ENCODE data around the gene SLC39A11. TPM values are rescaled to one million over a fixed set of nuclear protein-coding genes. Genes with fewer than 3 reads are reported as not detected.
"Not testable (repeated sequence)": the region's sequence is repeated elsewhere in the genome, so short reads cannot be mapped to it uniquely, and the experiment has no call there.

The SLC39A11 gene
- polyA plus RNA-seq, 1 donor from 2014 or later = 8.0 TPM

- not testable (repeated sequence) for H4K20me1 ChIP-seq (ENCODE audit: insufficient read depth); H3K4me3 ChIP-seq (ENCODE audit: low read length); H3K27ac ChIP-seq (ENCODE audit: low read length); H3K9me2 ChIP-seq (ENCODE audit: insufficient read depth, low read length); H2AFZ ChIP-seq (ENCODE audit: low read depth, low read length); H3K79me2 ChIP-seq (replicated peaks; ENCODE audit: insufficient read depth, low read length); H3K9ac ChIP-seq (ENCODE audit: low read length); H3K27me3 ChIP-seq (ENCODE audit: insufficient read depth, low read depth, low read length); H3K4me2 ChIP-seq (ENCODE audit: low read length); H3F3A ChIP-seq (ENCODE audit: insufficient read depth, low read length, poor library complexity, severe bottlenecking); H3K9me3 ChIP-seq (ENCODE audit: low read length); H3K36me3 ChIP-seq (ENCODE audit: insufficient read depth, low read length)
Measured at GRCh38 chr17:72992783-72993467, 99.6 kb downstream of the SLC39A11 start.

- Histone ChIP-seq H3K9me3 (ENCODE audit: low read length) (no peaks in the 10 kb centered on the region), H2AFZ (ENCODE audit: low read depth, low read length) (no peak overlapping the region), H3K9ac (ENCODE audit: low read length) (no peak overlapping the region), H3K4me3 (ENCODE audit: low read length) (no peak overlapping the region), H3K4me2 (ENCODE audit: low read length) (no peak overlapping the region), H4K20me1 (ENCODE audit: insufficient read depth) (no peaks in the 10 kb centered on the region), H3K36me3 (ENCODE audit: insufficient read depth, low read length) (no peaks in the 10 kb centered on the region), H3F3A (ENCODE audit: insufficient read depth, low read length, poor library complexity, severe bottlenecking) (no peaks in the 10 kb centered on the region), H3K27me3 (ENCODE audit: insufficient read depth, low read depth, low read length) (no peaks in the 10 kb centered on the region), H3K79me2 (replicated peaks; ENCODE audit: insufficient read depth, low read length) (no peaks in the 10 kb centered on the region), H3K9me2 (ENCODE audit: insufficient read depth, low read length) (no peaks in the 10 kb centered on the region), H3K27ac (ENCODE audit: low read length) (no peak overlapping the region)
- TF ChIP-seq TAF1 (IDR thresholded peaks at IDR 0.05; ENCODE audit: low read depth) (no peak), SMC3 (conservative IDR thresholded peaks at IDR 0.05; ENCODE audit: poor library complexity) (no peak), EZH2 (IDR thresholded peaks at IDR 0.05; ENCODE audit: borderline replicate concordance, insufficient read depth, low read length, poor library complexity, severe bottlenecking) (no peak), RAD21 (conservative IDR thresholded peaks at IDR 0.05) (no peak), EP300 (conservative IDR thresholded peaks at IDR 0.05; ENCODE audit: poor library complexity, severe bottlenecking) (no peak), POLR2AphosphoS5 (IDR thresholded peaks at IDR 0.05) (no peak), CTCF (IDR thresholded peaks at IDR 0.05; ENCODE audit: poor library complexity, severe bottlenecking) (no peak), REST (IDR thresholded peaks at IDR 0.05; ENCODE audit: borderline replicate concordance) (no peak), MXI1 (conservative IDR thresholded peaks at IDR 0.05; ENCODE audit: poor library complexity, severe bottlenecking) (no peak)
Measured at GRCh38 chr17:72991651-72992050, 100.8 kb downstream of the SLC39A11 start.
